Bladder microvascular endothelial cell (primary cell): Measurements from ENCODE around the gene CYP26B1. TPM values are rescaled to one million over a fixed set of nuclear protein-coding genes. Genes with fewer than 3 reads are reported as not detected.

ENCODE experiments used
- total RNA-seq: library from RNA; depleted of rRNA; stranded (reverse); fragments of >200 nt; gene quantifications from 2 replicates; pipeline ENCODE4 v1.2.3, GENCODE V29; 2014

The CYP26B1 gene, protein sequence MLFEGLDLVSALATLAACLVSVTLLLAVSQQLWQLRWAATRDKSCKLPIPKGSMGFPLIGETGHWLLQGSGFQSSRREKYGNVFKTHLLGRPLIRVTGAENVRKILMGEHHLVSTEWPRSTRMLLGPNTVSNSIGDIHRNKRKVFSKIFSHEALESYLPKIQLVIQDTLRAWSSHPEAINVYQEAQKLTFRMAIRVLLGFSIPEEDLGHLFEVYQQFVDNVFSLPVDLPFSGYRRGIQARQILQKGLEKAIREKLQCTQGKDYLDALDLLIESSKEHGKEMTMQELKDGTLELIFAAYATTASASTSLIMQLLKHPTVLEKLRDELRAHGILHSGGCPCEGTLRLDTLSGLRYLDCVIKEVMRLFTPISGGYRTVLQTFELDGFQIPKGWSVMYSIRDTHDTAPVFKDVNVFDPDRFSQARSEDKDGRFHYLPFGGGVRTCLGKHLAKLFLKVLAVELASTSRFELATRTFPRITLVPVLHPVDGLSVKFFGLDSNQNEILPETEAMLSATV
- 0.16 and 1.2 TPM in 2 replicates for total RNA-seq

GRCh38 chr2:72147303-72147971 lies at the start of gene CYP26B1:
Gene CYP26B1 (minus strand): TSS chr2:72147862. CDS start chr2:72147834, 28 bp downstream.

